Glutamatergic neuron (in vitro differentiated cells): ENCODE results near the gene MIER1. TPM values are rescaled to one million over a fixed set of nuclear protein-coding genes. Genes with fewer than 3 reads are reported as not detected.
A peak's percentile ranks its signal among the peaks of the same experiment; 100 is the strongest.

Experiments used
- DNase-seq: peaks from one replicate; pipeline ENCODE4 v3.0.0; 2022
- H3K27ac Mint-ChIP-seq: one replicate; pipeline ENCODE4 v1.8.0; 2020; ENCODE audit warnings: mild to moderate bottlenecking, mixed read lengths, inconsistent platforms; ENCODE audit not compliant: unreplicated experiment
- H3K27me3 Mint-ChIP-seq: one replicate; pipeline ENCODE4 v1.8.0; 2020; ENCODE audit warnings: mild to moderate bottlenecking, moderate library complexity, mixed read lengths, inconsistent platforms; ENCODE audit not compliant: unreplicated experiment
- H3K36me3 Mint-ChIP-seq: one replicate; pipeline ENCODE4 v1.8.0; 2020; ENCODE audit warnings: mild to moderate bottlenecking, mixed read lengths, inconsistent platforms; ENCODE audit not compliant: unreplicated experiment
- H3K4me1 Mint-ChIP-seq: one replicate; pipeline ENCODE4 v1.8.0; 2020; ENCODE audit warnings: mild to moderate bottlenecking, low read depth, mixed read lengths, inconsistent platforms; ENCODE audit not compliant: unreplicated experiment
- H3K4me3 Mint-ChIP-seq: one replicate; pipeline ENCODE4 v1.8.0; 2020; ENCODE audit warnings: mild to moderate bottlenecking, mixed read lengths, inconsistent platforms; ENCODE audit not compliant: unreplicated experiment
- H3K9me3 Mint-ChIP-seq: one replicate; pipeline ENCODE4 v1.8.0; 2020; ENCODE audit warnings: mild to moderate bottlenecking, moderate library complexity, mixed read lengths, inconsistent platforms; ENCODE audit not compliant: unreplicated experiment
- total RNA-seq: library from RNA; stranded (reverse); fragmentation: NEBNext Ultra II Directional; extraction: Animal tissue kit (Norgen Biotek cat#: 25700); gene quantifications from one replicate; pipeline ENCODE4 v1.2.1, GENCODE V29; 2021; ENCODE audit not compliant: unreplicated experiment
- TF ChIP-seq, protein P1 (sequence below): fragments of 200-600 bp; sonication (generic); IDR thresholded peaks from one replicate; pipeline ENCODE4 v1.5.0; 2021; ENCODE audit not compliant: partially characterized antibody, unreplicated experiment

Gene MIER1
- total RNA-seq, 1 donor from 2014 or later, result 19.0 TPM

DNA sequence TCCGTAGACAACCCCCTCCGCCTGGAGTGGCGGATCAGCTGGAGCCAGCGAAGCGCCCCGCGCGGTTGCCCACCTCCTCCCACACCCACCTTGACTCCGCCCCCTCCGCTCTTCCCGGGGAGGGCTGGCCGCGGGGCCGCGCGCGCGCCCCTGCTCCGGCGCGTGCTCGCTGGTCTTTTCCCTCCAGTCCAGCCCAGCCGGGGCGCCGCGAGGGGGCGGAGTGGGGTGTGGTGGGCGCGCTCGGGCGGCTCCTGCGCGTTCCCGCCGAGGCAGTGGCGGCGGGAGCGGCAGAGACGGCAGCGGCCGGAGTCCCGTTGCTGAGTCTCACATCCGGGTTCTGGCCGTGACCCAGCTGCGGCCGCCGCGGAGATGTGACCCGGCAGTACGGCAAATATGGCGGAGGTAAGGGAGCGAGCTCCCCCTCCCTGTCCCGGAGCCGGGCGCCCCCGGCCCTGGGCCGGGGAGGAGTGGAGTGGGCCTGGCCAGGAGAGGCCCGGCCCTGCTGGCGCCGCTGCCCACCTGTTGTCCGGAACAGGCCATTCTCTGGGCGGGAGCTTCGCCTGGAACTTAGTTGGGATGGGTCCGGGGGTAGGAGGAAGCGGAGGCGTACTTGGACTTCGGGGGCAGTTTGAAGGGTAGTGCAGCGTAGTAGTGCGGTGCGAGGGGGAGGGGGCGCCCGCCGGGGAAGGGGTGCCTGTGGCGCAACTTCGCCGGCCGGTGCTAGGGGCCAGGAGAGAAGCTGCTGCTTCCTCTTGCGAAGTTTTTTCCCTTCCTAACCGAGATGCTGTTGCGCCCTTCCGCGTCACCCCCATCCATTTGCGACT, 5.4 kb downstream of the MIER1 start:
- DNase-seq, result peak; percentile 97
- H3K9me3 Mint-ChIP-seq, result peaks cover 4% of the 10 kb centered on the region
- peaks cover 3% of the 10 kb centered on the region for H3K27me3 Mint-ChIP-seq
- H3K36me3 Mint-ChIP-seq, result no peaks in the 10 kb centered on the region
- H3K4me3 Mint-ChIP-seq, result peak overlapping the region; percentile 91
- TF ChIP-seq, protein P1, sequence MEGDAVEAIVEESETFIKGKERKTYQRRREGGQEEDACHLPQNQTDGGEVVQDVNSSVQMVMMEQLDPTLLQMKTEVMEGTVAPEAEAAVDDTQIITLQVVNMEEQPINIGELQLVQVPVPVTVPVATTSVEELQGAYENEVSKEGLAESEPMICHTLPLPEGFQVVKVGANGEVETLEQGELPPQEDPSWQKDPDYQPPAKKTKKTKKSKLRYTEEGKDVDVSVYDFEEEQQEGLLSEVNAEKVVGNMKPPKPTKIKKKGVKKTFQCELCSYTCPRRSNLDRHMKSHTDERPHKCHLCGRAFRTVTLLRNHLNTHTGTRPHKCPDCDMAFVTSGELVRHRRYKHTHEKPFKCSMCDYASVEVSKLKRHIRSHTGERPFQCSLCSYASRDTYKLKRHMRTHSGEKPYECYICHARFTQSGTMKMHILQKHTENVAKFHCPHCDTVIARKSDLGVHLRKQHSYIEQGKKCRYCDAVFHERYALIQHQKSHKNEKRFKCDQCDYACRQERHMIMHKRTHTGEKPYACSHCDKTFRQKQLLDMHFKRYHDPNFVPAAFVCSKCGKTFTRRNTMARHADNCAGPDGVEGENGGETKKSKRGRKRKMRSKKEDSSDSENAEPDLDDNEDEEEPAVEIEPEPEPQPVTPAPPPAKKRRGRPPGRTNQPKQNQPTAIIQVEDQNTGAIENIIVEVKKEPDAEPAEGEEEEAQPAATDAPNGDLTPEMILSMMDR, result peak; percentile 44
- H3K27ac Mint-ChIP-seq, result peak overlapping the region; percentile 77
- H3K4me1 Mint-ChIP-seq, result peaks cover 26% of the 10 kb centered on the region

DNA sequence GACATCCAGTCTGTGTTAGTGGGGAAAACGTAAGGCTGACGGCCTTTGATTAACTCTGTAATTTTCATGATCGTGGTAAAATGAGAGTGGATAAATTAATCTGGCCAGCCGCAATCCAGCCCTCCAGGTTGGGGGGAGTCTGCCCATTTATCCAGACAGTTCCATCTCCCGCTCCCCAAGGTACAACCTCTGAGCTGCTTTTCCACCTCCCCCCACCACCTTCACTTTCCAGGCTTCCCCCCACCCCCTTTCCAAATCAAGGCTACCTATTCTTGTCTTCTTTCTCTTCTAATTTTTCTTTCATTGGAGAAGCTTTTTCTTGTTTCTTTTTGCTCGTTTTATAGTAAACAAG, 6.0 kb downstream of the MIER1 start:
- no peaks in the 10 kb centered on the region for H3K36me3 Mint-ChIP-seq
- H3K9me3 Mint-ChIP-seq, result peaks cover 2% of the 10 kb centered on the region
- H3K4me3 Mint-ChIP-seq, result peak overlapping the region; percentile 91
- DNase-seq, result no peak
- TF ChIP-seq, protein P1, result no peak
- peak overlapping the region; percentile 71 for H3K27ac Mint-ChIP-seq
- peaks cover 1% of the 10 kb centered on the region for H3K27me3 Mint-ChIP-seq
- peaks cover 26% of the 10 kb centered on the region for H3K4me1 Mint-ChIP-seq

DNA sequence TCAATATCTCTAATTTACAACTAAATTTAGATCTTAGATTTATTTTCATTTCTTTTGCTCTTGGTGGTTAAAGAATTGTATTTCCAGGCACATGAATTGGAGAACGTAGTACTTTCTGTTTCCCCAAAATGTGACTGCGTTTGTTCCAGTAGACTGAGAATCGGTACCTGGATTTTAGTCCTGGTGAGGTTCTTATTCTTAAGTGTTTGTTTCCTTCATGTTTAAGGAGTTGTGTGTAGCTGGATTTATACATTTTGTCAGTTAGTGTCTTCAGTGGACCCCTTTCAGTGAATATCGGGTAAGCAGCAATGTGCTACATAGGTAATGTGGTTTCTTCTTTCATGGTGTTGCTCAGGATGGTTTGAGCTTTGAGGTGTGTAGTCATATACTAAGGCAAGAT, 6.8 kb downstream of the MIER1 start:
- peaks cover 1% of the 10 kb centered on the region for H3K27me3 Mint-ChIP-seq
- peaks cover 26% of the 10 kb centered on the region for H3K4me1 Mint-ChIP-seq
- H3K9me3 Mint-ChIP-seq, result peaks cover 2% of the 10 kb centered on the region
- TF ChIP-seq, protein P1, result no peak
- DNase-seq, result no peak
- no peaks in the 10 kb centered on the region for H3K36me3 Mint-ChIP-seq
- H3K4me3 Mint-ChIP-seq, result peak overlapping the region; percentile 91
- H3K27ac Mint-ChIP-seq, result peak overlapping the region; percentile 18

DNA sequence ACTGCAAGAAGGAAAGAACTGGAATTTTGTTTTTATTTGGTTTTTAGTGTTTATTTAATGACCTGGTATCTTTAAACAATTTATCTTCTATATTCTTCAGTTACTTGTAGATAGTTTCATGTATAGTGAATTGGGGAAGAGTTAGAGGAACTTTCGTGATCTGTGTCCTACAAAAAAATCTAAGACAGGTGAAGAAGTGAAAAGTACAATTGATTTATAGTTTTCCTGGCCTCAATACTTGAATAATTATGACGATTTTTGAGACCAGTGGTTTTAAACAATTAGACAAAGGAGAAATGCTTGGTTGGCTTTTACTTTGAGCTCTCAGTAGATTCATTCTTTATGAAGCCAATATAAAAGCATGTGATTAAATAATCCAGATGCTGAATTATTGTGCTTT, 7.5 kb downstream of the MIER1 start:
- Mint-ChIP-seq H3K4me1 (peaks cover 21% of the 10 kb centered on the region), H3K27me3 (peaks cover 1% of the 10 kb centered on the region), H3K36me3 (no peaks in the 10 kb centered on the region), H3K4me3 (no peak overlapping the region), H3K9me3 (peaks cover 2% of the 10 kb centered on the region), H3K27ac (no peak overlapping the region)
- TF ChIP-seq, protein P1, result no peak
- DNase-seq, result no peak

DNA sequence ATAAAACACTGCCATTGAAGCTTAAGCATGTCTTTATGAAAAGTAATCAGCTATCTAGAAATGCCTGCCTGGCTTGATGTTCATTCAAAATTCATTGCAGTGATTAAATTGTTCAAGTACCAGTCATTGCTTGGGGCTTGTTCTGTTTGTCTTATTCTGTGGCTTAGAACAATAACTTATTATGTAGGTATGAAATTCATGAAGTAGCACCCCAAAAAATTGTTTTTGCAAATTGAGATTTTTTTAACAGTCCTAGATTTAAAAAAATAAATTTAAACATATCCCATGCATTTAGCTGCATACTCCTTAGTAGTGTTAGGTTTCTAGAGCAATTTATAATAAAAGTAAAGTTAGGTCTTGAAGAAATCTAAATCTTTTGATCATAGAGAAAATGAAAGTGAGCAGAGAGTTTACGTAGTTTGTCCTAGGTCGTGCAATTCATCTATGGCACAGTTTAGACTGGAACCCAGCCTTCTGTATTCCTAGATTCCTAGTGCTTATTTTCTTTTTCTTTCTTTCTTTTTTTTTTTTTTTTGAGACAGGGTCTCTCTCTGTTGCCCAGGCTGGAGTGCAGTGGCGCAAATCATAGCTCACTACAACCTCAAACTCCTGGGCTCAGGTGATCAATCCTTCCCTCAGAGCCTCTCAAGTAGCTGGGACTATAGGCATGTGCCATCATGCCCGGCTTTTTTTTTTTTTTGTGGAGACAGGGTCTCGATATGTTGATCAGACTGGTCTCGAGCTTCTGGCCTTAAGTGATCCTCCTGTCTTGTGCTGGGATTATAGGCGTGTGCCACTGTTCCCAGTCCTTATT, 9.3 kb downstream of the MIER1 start:
- H3K4me3 Mint-ChIP-seq, result no peak overlapping the region

More for the DNA sequence above, 9.3 kb downstream of the MIER1 start:
- peaks cover 2% of the 10 kb centered on the region for H3K9me3 Mint-ChIP-seq
- TF ChIP-seq, protein P1, result no peak
- no peaks in the 10 kb centered on the region for H3K36me3 Mint-ChIP-seq
- no peak for DNase-seq
- no peak overlapping the region for H3K27ac Mint-ChIP-seq
- H3K4me1 Mint-ChIP-seq, result peaks cover 22% of the 10 kb centered on the region
- peaks cover 1% of the 10 kb centered on the region for H3K27me3 Mint-ChIP-seq
